Measurements from ENCODE around the gene IL9R.
"Not testable (repeated sequence)": the region's sequence is repeated elsewhere in the genome, so short reads cannot be mapped to it uniquely, and the experiment has no call there.

IL9R gene

GRCh38 chrX:155968326-155968661 lies 29.2 kb upstream of the IL9R start:
- H3K27ac ChIP-seq (ENCODE audit: low read length) = no peak overlapping the region
- H3K27me3 ChIP-seq (ENCODE audit: insufficient read depth, low read length) = no peaks in the 10 kb centered on the region
- peaks cover 56% of the 10 kb centered on the region for H3K9me3 ChIP-seq (ENCODE audit: insufficient read depth, low read depth, low read length)
- no peaks in the 10 kb centered on the region for H3K4me1 ChIP-seq (ENCODE audit: insufficient read depth, low read length)
- no peak overlapping the region for H3K9ac ChIP-seq (ENCODE audit: low read depth, low read length)
- no peak overlapping the region for H3K4me3 ChIP-seq (ENCODE audit: low read length)
- no peaks in the 10 kb centered on the region for H3K36me3 ChIP-seq (ENCODE audit: insufficient read depth, low read depth, low read length)

- Histone ChIP-seq H3K4me1 (ENCODE audit: insufficient read depth, low read length) (no peaks in the 10 kb centered on the region), H3K27ac (ENCODE audit: low read length) (no peak overlapping the region), H3K9ac (ENCODE audit: low read depth, low read length) (no peak overlapping the region), H3K36me3 (ENCODE audit: insufficient read depth, low read depth, low read length) (no peaks in the 10 kb centered on the region), H3K9me3 (ENCODE audit: insufficient read depth, low read depth, low read length) (peaks cover 51% of the 10 kb centered on the region), H3K4me3 (ENCODE audit: low read length) (no peak overlapping the region), H3K27me3 (ENCODE audit: insufficient read depth, low read length) (no peaks in the 10 kb centered on the region)
These were observed 28.7 kb upstream of the IL9R start for GRCh38 chrX:155968791-155969190.

- H3K4me1 ChIP-seq (ENCODE audit: insufficient read depth, low read length); H3K4me3 ChIP-seq (ENCODE audit: low read length); H3K27me3 ChIP-seq (ENCODE audit: insufficient read depth, low read length); H3K9ac ChIP-seq (ENCODE audit: low read depth, low read length); H3K27ac ChIP-seq (ENCODE audit: low read length); H3K36me3 ChIP-seq (ENCODE audit: insufficient read depth, low read depth, low read length): not testable (repeated sequence)
- H3K9me3 ChIP-seq (ENCODE audit: insufficient read depth, low read depth, low read length) = peaks cover 58% of the 10 kb centered on the region
These were observed 25.8 kb upstream of the IL9R start for GRCh38 chrX:155971658-155972057.

- H3K36me3 ChIP-seq (ENCODE audit: insufficient read depth, low read depth, low read length); H3K4me1 ChIP-seq (ENCODE audit: insufficient read depth, low read length); H3K27ac ChIP-seq (ENCODE audit: low read length); H3K9ac ChIP-seq (ENCODE audit: low read depth, low read length); H3K4me3 ChIP-seq (ENCODE audit: low read length); H3K27me3 ChIP-seq (ENCODE audit: insufficient read depth, low read length): not testable (repeated sequence)
- peaks cover 63% of the 10 kb centered on the region for H3K9me3 ChIP-seq (ENCODE audit: insufficient read depth, low read depth, low read length)
These were observed 25.3 kb upstream of the IL9R start for GRCh38 chrX:155972241-155972640.

- Histone ChIP-seq H3K27me3 (ENCODE audit: insufficient read depth, low read length) (no peaks in the 10 kb centered on the region), H3K27ac (ENCODE audit: low read length) (no peak overlapping the region), H3K9me3 (ENCODE audit: insufficient read depth, low read depth, low read length) (peaks cover 68% of the 10 kb centered on the region), H3K9ac (ENCODE audit: low read depth, low read length) (no peak overlapping the region), H3K4me1 (ENCODE audit: insufficient read depth, low read length) (no peaks in the 10 kb centered on the region), H3K36me3 (ENCODE audit: insufficient read depth, low read depth, low read length) (no peaks in the 10 kb centered on the region), H3K4me3 (ENCODE audit: low read length) (no peak overlapping the region)
These were observed 14.2 kb upstream of the IL9R start for GRCh38 chrX:155983326-155983725.

DNA sequence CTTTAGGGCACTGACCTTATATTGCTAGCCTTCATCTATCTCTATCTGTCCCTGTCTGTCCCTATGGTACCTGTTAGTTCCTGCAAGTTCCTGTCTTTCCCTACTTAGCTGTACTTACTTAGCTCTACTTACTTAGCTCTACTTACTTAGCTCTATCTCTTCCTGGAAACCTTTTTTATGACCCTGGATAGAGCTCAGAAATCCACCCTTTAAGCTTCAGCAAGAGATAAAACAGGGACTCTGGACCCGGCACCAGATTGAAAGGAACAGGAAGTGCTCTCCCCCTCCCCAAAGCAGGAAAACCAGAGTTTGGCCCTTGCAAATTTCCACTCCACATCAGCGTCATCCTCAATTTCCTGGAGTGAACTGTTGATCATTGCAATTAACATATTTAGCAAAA lies 12.3 kb upstream of the IL9R start:
- no peak overlapping the region for H3K4me3 ChIP-seq (ENCODE audit: low read length)
- no peaks in the 10 kb centered on the region for H3K27me3 ChIP-seq (ENCODE audit: insufficient read depth, low read length)
- peaks cover 78% of the 10 kb centered on the region for H3K9me3 ChIP-seq (ENCODE audit: insufficient read depth, low read depth, low read length)
- H3K9ac ChIP-seq (ENCODE audit: low read depth, low read length) = no peak overlapping the region
- H3K4me1 ChIP-seq (ENCODE audit: insufficient read depth, low read length) = no peaks in the 10 kb centered on the region
- no peaks in the 10 kb centered on the region for H3K36me3 ChIP-seq (ENCODE audit: insufficient read depth, low read depth, low read length)
- H3K27ac ChIP-seq (ENCODE audit: low read length) = no peak overlapping the region

DNA sequence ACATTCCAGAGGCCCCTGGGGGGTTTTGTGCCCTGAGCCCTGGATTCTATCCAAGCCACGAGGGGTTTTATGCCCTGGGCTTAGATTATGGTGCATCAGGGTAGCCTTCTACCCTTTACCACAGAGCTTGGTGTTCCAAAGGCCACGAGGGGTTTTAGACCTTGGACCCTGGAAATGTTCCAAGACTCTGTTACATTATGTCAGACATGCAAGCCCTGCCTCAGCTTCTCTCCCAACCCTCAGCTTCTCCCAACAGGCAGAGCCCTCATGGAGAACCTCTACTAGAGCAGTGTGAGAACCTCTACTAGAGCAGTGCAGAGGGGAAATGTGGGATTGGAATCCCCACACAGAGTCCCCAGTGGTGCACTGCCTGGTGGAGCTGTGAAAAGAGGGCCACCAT lies 10.5 kb upstream of the IL9R start:
- not testable (repeated sequence) for H3K4me1 ChIP-seq (ENCODE audit: insufficient read depth, low read length); H3K27ac ChIP-seq (ENCODE audit: low read length); H3K27me3 ChIP-seq (ENCODE audit: insufficient read depth, low read length); H3K4me3 ChIP-seq (ENCODE audit: low read length); H3K9ac ChIP-seq (ENCODE audit: low read depth, low read length); H3K36me3 ChIP-seq (ENCODE audit: insufficient read depth, low read depth, low read length)
- H3K9me3 ChIP-seq (ENCODE audit: insufficient read depth, low read depth, low read length) = peaks cover 74% of the 10 kb centered on the region

DNA sequence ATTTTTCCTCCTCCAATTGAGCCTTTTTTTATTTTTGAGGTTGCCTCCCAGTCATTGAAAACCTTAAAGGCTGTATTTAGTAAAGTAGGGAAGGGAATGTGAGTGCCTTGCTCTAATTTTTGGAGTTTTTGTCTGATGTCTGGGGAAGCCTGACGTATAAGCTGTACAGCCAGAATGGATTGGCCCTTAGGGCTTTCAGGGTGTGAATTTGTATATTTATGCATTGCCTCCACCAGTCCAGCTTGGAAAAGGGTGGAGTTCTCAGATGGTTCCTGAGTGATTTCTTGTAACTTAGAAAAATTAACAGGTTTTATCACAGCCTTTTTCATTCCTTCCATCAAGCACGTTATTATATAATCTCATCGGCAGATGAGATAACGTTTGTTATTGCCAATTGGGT lies 8.6 kb upstream of the IL9R start:
- H3K9me3 ChIP-seq (ENCODE audit: insufficient read depth, low read depth, low read length) = peaks cover 71% of the 10 kb centered on the region
- H3K9ac ChIP-seq (ENCODE audit: low read depth, low read length) = no peak overlapping the region
- no peaks in the 10 kb centered on the region for H3K36me3 ChIP-seq (ENCODE audit: insufficient read depth, low read depth, low read length)
- no peaks in the 10 kb centered on the region for H3K27me3 ChIP-seq (ENCODE audit: insufficient read depth, low read length)
- no peak overlapping the region for H3K4me3 ChIP-seq (ENCODE audit: low read length)
- no peaks in the 10 kb centered on the region for H3K4me1 ChIP-seq (ENCODE audit: insufficient read depth, low read length)
- H3K27ac ChIP-seq (ENCODE audit: low read length) = no peak overlapping the region

GRCh38 chrX:155993421-155993820 lies 4.1 kb upstream of the IL9R start:
- H3K9ac ChIP-seq (ENCODE audit: low read depth, low read length) = no peak overlapping the region
- H3K27me3 ChIP-seq (ENCODE audit: insufficient read depth, low read length) = no peaks in the 10 kb centered on the region

DNA sequence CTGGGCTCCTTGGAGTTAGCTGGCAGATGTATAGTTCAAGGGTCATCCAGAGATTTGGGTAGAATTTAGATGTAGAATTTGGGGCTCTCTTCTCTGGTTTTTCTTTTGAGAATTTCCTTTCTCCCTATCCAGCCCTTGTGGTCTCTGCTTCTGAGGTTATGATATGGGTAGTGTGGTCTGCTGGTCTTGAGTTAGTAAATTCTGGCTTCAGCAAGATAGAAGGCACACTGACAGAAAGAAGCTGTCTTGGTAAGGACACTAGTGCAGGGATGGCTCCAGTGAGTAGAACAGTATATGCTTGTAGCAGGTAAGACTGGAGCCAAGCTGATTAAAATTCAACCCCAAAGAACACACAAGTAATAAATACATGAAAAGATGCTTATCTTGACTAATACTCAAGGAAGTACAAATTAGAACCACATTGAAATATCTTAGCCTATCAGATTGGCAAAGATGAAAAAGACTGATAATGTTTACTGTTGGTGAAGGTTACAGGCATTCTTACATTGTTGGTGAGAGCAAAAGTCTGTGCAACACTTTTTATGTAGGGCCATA lies 2.1 kb upstream of the IL9R start:
- H3K4me3 ChIP-seq (ENCODE audit: low read length) = no peak overlapping the region
- no peak overlapping the region for H3K9ac ChIP-seq (ENCODE audit: low read depth, low read length)
- no peaks in the 10 kb centered on the region for H3K27me3 ChIP-seq (ENCODE audit: insufficient read depth, low read length)
- H3K36me3 ChIP-seq (ENCODE audit: insufficient read depth, low read depth, low read length) = no peaks in the 10 kb centered on the region
- H3K9me3 ChIP-seq (ENCODE audit: insufficient read depth, low read depth, low read length) = peaks cover 76% of the 10 kb centered on the region
- H3K4me1 ChIP-seq (ENCODE audit: insufficient read depth, low read length) = no peaks in the 10 kb centered on the region
- H3K27ac ChIP-seq (ENCODE audit: low read length) = no peak overlapping the region

More at GRCh38 chrX:155993421-155993820, 4.1 kb upstream of the IL9R start:
- Histone ChIP-seq H3K27ac (ENCODE audit: low read length) (no peak overlapping the region), H3K4me1 (ENCODE audit: insufficient read depth, low read length) (no peaks in the 10 kb centered on the region), H3K36me3 (ENCODE audit: insufficient read depth, low read depth, low read length) (no peaks in the 10 kb centered on the region), H3K9me3 (ENCODE audit: insufficient read depth, low read depth, low read length) (peaks cover 75% of the 10 kb centered on the region), H3K4me3 (ENCODE audit: low read length) (no peak overlapping the region)

- no peak overlapping the region for H3K4me3 ChIP-seq (ENCODE audit: low read length)
These were observed 620 bp downstream of the IL9R start for GRCh38 chrX:155998116-155998515.

GRCh38 chrX:155998761-155999510 lies 1.4 kb downstream of the IL9R start:
- Histone ChIP-seq H3K9me3 (ENCODE audit: insufficient read depth, low read depth, low read length) (peaks cover 68% of the 10 kb centered on the region), H3K4me3 (ENCODE audit: low read length) (no peak overlapping the region), H3K4me1 (ENCODE audit: insufficient read depth, low read length) (no peaks in the 10 kb centered on the region), H3K27me3 (ENCODE audit: insufficient read depth, low read length) (no peaks in the 10 kb centered on the region), H3K27ac (ENCODE audit: low read length) (no peak overlapping the region), H3K9ac (ENCODE audit: low read depth, low read length) (no peak overlapping the region), H3K36me3 (ENCODE audit: insufficient read depth, low read depth, low read length) (no peaks in the 10 kb centered on the region)

More at GRCh38 chrX:155998116-155998515, 620 bp downstream of the IL9R start:
- Histone ChIP-seq H3K4me1 (ENCODE audit: insufficient read depth, low read length) (no peaks in the 10 kb centered on the region), H3K27ac (ENCODE audit: low read length) (no peak overlapping the region), H3K27me3 (ENCODE audit: insufficient read depth, low read length) (no peaks in the 10 kb centered on the region), H3K9ac (ENCODE audit: low read depth, low read length) (no peak overlapping the region), H3K9me3 (ENCODE audit: insufficient read depth, low read depth, low read length) (peaks cover 66% of the 10 kb centered on the region), H3K36me3 (ENCODE audit: insufficient read depth, low read depth, low read length) (no peaks in the 10 kb centered on the region)

All from iPS-20b (cell line).